ENCODE measurements around the gene R3HDM4.
"Not testable (repeated sequence)": the region's sequence is repeated elsewhere in the genome, so short reads cannot be mapped to it uniquely, and the experiment has no call there.

Gene R3HDM4

GRCh38 chr19:853014-853585 lies 59.9 kb downstream of the R3HDM4 start:
- DNase-seq: no peak

GRCh38 chr19:852136-853013 lies 60.6 kb downstream of the R3HDM4 start, which contains the start of gene ELANE:
Gene ELANE, plus strand, starts transcription at chr19:852303. Its CDS starts 26 bp downstream, at chr19:852329.
- peak; percentile 45 for DNase-seq

- no peak for DNase-seq
Observed at GRCh38 chr19:850979-851335, 62.1 kb downstream of the R3HDM4 start.

GRCh38 chr19:850221-850978 lies 62.6 kb downstream of the R3HDM4 start:
- peak; percentile 65 for DNase-seq

GRCh38 chr19:849195-849594 lies 63.8 kb downstream of the R3HDM4 start:
- not testable (repeated sequence) for DNase-seq

GRCh38 chr19:848386-848921 lies 64.6 kb downstream of the R3HDM4 start:
- DNase-seq: no peak

Data from hematopoietic multipotent progenitor cell treated with erythropoietin and hydrocortisone succinate and interleukin-3 and kit ligand, for 4 days (in vitro differentiated cells).